Measurements from ENCODE around the gene PPP2R1A.

DNA sequence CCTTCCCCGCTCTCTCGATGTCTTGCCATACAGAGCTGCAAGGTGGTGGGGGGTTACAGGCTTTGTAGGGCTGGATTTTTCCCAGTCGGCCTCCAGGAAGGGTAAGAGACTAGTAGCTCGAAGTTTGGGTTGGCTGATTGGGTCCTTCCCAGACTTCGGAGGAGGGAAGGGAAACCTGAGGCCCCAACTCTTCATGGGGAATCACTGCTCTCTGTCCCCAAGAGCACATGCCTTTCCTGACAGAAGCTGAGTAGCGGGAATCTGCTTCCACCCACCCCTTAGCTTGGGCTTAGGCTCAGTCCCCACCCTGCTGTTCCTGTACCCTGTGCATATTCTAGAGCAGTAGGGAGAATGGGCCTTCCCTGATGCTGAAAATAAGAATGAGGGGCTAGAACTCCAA, 39.7 kb downstream of the PPP2R1A start:
- no peak for TF ChIP-seq POLR2AphosphoS5 (IDR thresholded peaks at IDR 0.05)
- TF ChIP-seq, protein P1, sequence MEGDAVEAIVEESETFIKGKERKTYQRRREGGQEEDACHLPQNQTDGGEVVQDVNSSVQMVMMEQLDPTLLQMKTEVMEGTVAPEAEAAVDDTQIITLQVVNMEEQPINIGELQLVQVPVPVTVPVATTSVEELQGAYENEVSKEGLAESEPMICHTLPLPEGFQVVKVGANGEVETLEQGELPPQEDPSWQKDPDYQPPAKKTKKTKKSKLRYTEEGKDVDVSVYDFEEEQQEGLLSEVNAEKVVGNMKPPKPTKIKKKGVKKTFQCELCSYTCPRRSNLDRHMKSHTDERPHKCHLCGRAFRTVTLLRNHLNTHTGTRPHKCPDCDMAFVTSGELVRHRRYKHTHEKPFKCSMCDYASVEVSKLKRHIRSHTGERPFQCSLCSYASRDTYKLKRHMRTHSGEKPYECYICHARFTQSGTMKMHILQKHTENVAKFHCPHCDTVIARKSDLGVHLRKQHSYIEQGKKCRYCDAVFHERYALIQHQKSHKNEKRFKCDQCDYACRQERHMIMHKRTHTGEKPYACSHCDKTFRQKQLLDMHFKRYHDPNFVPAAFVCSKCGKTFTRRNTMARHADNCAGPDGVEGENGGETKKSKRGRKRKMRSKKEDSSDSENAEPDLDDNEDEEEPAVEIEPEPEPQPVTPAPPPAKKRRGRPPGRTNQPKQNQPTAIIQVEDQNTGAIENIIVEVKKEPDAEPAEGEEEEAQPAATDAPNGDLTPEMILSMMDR (IDR thresholded peaks at IDR 0.05) = no peak
- TF ChIP-seq POLR2A (IDR thresholded peaks at IDR 0.05) = no peak

Measured in stomach (tissue), 4 donors.